Measurements from ENCODE around the gene XCR1.
"Not testable (repeated sequence)": the region's sequence is repeated elsewhere in the genome, so short reads cannot be mapped to it uniquely, and the experiment has no call there.

- TF ChIP-seq CTCF (IDR thresholded peaks at IDR 0.05); EZH2 (IDR thresholded peaks at IDR 0.05; ENCODE audit: borderline replicate concordance, insufficient read depth, low read depth, low read length, poor library complexity, severe bottlenecking): not testable (repeated sequence)
These were observed 10.8 kb upstream of the XCR1 start for GRCh38 chr3:46038071-46038470.

Measured in B cell (primary cell).